Small intestine (tissue), 7 donors: ENCODE data around the gene CLEC16A. TPM values are rescaled to one million over a fixed set of nuclear protein-coding genes. Genes with fewer than 3 reads are reported as not detected.
A peak's percentile ranks its signal among the peaks of the same experiment; 100 is the strongest.

ENCODE experiments used
- DNase-seq, 2 donors: peaks; one replicate each; pipeline versions ENCODE4 v3.0.0 to v3.0.0-alpha.2; 2013
- FAIRE-seq: peaks from 2 replicates; lab custom pipeline; 2012; peaks lifted over from hg19 to GRCh38; lab: Jason Lieb, UNC
- H3K27ac ChIP-seq, 3 donors: one replicate each; pipeline ENCODE4 v1.5.1; 2013; ENCODE audit warnings: low read length in 2 of 3, mild to moderate bottlenecking in 2 of 3, control low read depth in 1 of 3, inconsistent platforms in 1 of 3, low read depth in 1 of 3, moderate library complexity in 1 of 3
- H3K27me3 ChIP-seq, 3 donors: one replicate each; pipeline ENCODE4 v1.6.1; 2013; ENCODE audit warnings: low read length in 3 of 3, inconsistent platforms in 1 of 3; ENCODE audit not compliant: control insufficient read depth in 3 of 3, insufficient read depth in 3 of 3
- H3K36me3 ChIP-seq, 3 donors: one replicate each; pipeline ENCODE4 v1.6.1; 2013; ENCODE audit warnings: low read length in 3 of 3, inconsistent platforms in 1 of 3, low read depth in 1 of 3, mild to moderate bottlenecking in 1 of 3, moderate library complexity in 1 of 3; ENCODE audit not compliant: control insufficient read depth in 3 of 3, insufficient read depth in 2 of 3
- H3K4me1 ChIP-seq, 3 donors: one replicate each; pipeline ENCODE4 v1.6.1; 2013; ENCODE audit warnings: low read length in 2 of 3, inconsistent platforms in 1 of 3, low read depth in 1 of 3, mild to moderate bottlenecking in 1 of 3, moderate library complexity in 1 of 3; ENCODE audit not compliant: control insufficient read depth in 3 of 3, insufficient read depth in 2 of 3
- H3K4me3 ChIP-seq, 3 donors: one replicate each; pipeline ENCODE4 v1.5.1; 2013; ENCODE audit warnings: low read length in 3 of 3, control low read depth in 1 of 3, inconsistent platforms in 1 of 3, low read depth in 1 of 3, mild to moderate bottlenecking in 1 of 3, moderate library complexity in 1 of 3
- H3K9me3 ChIP-seq, 2 donors: one replicate each; pipeline ENCODE4 v1.6.1; 2013; ENCODE audit warnings: low read depth in 1 of 2, low read length in 1 of 2; ENCODE audit not compliant: control insufficient read depth in 2 of 2, insufficient read depth in 1 of 2
- WGBS, 3 donors: extraction: QIAGEN DNeasy Blood & Tissue Kit; methylation state at CpG; one replicate each; pipeline ENCODE4 v1.1.7; 2013; 5-methylcytosine and 5-hydroxymethylcytosine counted together
- polyA plus RNA-seq, 4 donors: library from polyadenylated mRNA; stranded (reverse) in 3 of 4; unstranded in 1 of 4; fragments of 200-250 nt in 3 of 4; fragments of 120-200 nt in 1 of 4; gene quantifications; one replicate each; pipeline versions ENCODE4 v1.2.1 to v1.2.3, GENCODE V29; 2013
- donor health status: healthy with polysubstance abuse.
- donor health status: control.
- donor health status: control.
- donor health status: Bipolar disorder and iron deficiency.
- donor health status: healthy.

The CLEC16A gene
- polyA plus RNA-seq, 4 donors, result 12.2 to 23.5 (median 14.1) TPM

DNA sequence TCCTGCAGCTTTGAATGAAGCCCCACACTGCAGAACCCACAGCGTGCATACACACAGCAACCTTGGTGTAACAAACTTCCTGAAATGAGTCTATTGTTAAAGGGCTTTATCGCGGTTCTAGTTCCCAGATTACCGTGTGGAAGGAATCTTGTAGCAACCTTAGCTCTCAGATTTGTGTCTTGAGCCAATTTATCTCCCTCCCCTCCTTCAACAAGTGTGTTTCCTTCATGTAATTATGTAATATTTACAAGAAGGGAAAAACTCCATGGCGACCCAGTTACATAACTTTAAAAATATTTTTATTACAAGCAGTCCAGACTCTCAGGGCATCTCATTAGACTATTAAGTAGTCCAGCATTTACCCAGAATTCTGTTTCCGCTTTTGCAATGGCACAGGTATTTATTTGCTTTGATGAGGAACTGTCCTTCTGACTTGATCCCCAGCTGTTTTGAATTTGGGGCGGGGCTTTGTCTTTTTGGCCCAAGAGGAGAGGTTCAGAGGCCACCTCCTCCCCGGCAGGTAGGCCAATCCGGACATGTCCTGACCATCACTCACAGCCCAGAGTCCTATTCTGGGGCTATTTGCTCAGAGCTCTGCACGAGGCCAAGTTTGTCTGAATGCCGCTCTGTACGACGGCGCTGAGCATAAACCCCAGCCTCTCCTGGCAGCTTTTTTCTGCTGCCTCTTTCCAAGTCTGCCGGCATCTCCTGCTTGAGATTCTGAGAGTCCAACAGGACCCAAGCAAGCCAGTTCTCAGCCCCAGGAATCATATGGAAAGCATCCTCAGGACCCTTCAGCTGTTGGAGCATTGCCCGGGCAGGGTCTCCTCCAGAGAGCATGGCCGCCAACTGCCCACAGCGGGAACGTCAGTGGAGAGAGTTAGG, 35.6 kb downstream of the CLEC16A start:
- H3K9me3 ChIP-seq, result no peaks in the 10 kb centered on the region
- H3K36me3 ChIP-seq, result peaks cover 8 to 30% (median 15%) of the 10 kb centered on the region in 3 donors
- DNase-seq, result peak in 1 of 2 donors; percentile 36
- no peak overlapping the region for H3K4me3 ChIP-seq
- FAIRE-seq, result no peak
- H3K27ac ChIP-seq, result peak overlapping the region in 2 of 3 donors; percentile 52 to 53
- 62 to 71% (median 64%) methylated on average over 19 of the region's 19 CpGs for WGBS, 3 donors
- H3K27me3 ChIP-seq, result no peaks in the 10 kb centered on the region
- H3K4me1 ChIP-seq, result no peaks in the 10 kb centered on the region

DNA sequence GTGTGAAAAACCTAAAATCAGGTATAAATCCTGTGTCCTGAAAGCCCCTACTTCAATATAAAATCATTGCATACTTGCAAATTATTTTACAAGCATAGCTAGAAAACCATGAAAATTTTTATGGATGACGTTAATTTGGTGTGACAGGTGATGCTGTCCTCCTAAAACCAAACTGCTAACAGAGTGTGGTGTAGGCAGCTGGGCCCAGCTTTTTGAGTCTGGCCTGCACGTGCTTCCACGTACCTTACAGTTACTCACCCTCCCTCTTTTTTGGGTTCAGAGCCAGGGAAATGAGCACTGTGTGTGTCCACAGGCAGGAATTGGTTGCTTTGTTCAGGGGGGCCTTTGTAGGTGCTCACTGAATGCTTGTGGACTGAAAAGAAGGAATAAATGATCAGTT, 36.4 kb downstream of the CLEC16A start:
- no peaks in the 10 kb centered on the region for H3K9me3 ChIP-seq
- 91 to 95% (median 92%) methylated on average over 3 of the region's 3 CpGs for WGBS, 3 donors
- no peak for FAIRE-seq
- peak overlapping the region in 1 of 3 donors; percentile 53 for H3K27ac ChIP-seq
- H3K36me3 ChIP-seq, result peaks cover 8 to 29% (median 15%) of the 10 kb centered on the region in 3 donors
- no peak overlapping the region for H3K4me3 ChIP-seq
- no peaks in the 10 kb centered on the region for H3K27me3 ChIP-seq
- H3K4me1 ChIP-seq, result no peaks in the 10 kb centered on the region
- no peak for DNase-seq

DNA sequence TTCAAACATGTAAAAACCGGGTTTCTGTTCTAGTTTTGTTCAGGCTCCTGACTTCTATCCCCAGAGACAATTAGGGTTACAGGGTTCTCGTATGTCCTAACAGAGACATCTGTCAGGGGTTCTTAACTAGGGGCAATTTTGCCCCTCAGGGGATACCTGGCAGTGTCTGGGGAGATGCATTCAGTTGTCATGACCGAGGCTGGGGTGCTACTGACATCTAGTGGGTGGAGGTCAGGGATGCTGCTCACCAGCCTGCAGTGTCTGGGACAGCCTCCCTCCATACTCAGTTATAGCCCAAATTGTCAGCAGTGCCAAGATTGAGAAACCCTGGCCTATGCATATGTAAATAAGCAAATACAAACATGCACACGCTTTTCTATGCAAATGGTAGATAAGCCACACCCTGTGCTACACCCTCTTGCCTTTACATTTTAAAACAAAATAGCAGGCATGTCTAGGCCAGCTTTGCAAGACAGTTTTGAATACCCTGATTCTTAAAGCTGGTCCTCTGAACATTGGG, 37.4 kb downstream of the CLEC16A start:
- 77 to 85% (median 82%) methylated on average over 4 of the region's 4 CpGs for WGBS, 3 donors
- H3K27ac ChIP-seq, result no peak overlapping the region

DNA sequence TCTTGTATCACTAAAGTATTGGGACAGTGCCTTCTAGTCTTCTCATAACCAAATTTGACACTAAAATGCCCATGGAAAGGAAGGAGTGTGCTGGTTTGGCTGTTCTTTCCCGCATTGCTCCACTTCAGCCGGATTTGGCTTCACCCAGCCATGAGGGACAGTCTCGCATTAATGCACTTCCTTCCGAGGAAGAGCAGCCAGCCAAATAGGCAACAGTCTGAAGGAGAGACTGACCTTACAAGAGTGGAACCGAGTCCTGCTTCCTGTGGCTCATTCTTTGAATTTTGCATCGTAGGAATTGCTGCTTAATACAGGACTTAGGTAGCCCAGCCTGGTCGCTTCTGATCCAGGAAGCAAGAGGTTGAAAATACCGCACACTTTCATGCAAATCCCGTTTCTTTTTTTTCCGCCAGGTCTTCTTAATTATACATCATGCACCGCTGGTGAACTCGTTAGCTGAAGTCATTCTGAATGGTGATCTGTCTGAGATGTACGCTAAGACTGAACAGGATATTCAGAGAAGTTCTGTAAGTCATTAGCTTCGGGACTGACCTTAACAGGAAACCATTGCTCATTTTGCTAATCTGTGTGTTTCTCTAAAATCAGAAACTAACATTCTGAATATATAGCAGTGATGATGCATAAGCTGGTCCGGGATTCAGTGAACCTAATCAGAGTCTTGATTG, 38.2 kb downstream of the CLEC16A start:
- Histone ChIP-seq H3K36me3 (peaks cover 5 to 20% (median 10%) of the 10 kb centered on the region in 3 donors), H3K4me1 (no peaks in the 10 kb centered on the region), H3K9me3 (no peaks in the 10 kb centered on the region), H3K4me3 (no peak overlapping the region), H3K27me3 (no peaks in the 10 kb centered on the region), H3K27ac (peak overlapping the region in 1 of 3 donors; percentile 10)
- FAIRE-seq (no peak), DNase-seq (no peak)
- WGBS, 3 donors, result 75 to 88% (median 76%) methylated on average over 15 of the region's 15 CpGs

More for the DNA sequence above, 37.4 kb downstream of the CLEC16A start:
- Histone ChIP-seq H3K36me3 (peaks cover 5 to 27% (median 15%) of the 10 kb centered on the region in 3 donors), H3K4me3 (no peak overlapping the region), H3K4me1 (no peaks in the 10 kb centered on the region), H3K9me3 (no peaks in the 10 kb centered on the region), H3K27me3 (no peaks in the 10 kb centered on the region)
- FAIRE-seq, result no peak
- no peak for DNase-seq

DNA sequence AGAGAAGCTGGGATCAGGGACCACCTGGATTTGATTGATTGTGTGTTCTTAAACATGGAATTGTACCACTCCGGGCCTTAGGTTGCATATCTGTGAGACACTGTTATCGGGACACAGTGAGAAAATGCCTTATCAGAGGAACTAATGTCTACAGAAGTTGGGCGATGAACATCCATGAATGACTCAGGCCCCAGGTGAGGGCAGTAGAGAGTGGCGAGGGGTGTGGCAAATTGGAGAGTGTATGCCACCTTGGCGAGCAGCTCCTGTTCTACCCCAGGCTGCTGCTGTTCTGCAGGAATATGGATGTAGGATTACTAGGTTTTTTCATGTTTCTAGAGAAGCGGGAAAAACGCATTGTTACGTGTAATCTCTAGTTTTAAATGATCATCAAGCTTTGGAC, 38.8 kb downstream of the CLEC16A start:
- Histone ChIP-seq H3K4me3 (no peak overlapping the region), H3K36me3 (peaks cover 5 to 18% (median 6%) of the 10 kb centered on the region in 3 donors), H3K27ac (no peak overlapping the region), H3K9me3 (no peaks in the 10 kb centered on the region), H3K27me3 (no peaks in the 10 kb centered on the region), H3K4me1 (no peaks in the 10 kb centered on the region)
- FAIRE-seq, result no peak
- peak in 1 of 2 donors; percentile 62 for DNase-seq
- WGBS, 3 donors, result 73 to 74% (median 73%) methylated on average over 8 of the region's 8 CpGs

DNA sequence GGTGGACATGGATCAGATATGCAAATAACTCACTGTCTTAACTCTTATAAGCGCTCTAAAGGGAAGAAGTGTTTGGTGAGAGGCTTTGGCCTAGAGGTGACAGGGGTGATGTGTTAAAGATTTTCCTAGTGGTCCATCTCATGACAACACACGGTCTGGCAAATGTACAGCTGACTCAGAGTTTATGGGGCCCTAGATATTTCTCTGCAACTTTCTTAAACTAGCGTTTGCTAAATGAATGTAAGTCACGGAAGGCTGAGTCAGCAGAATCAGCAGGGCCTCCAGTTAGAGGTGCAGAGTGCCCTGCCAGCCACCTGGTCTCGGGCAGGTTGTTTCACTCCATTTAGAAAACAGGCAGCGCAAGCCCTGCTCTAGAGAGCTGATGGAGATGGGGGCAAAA, 40.1 kb downstream of the CLEC16A start:
- H3K4me1 ChIP-seq, result no peaks in the 10 kb centered on the region
- H3K36me3 ChIP-seq, result peaks cover 0 to 20% (median 3%) of the 10 kb centered on the region in 3 donors
- WGBS, 3 donors, result 86 to 90% (median 86%) methylated on average over 6 of the region's 6 CpGs
- no peak overlapping the region for H3K27ac ChIP-seq
- no peak overlapping the region for H3K4me3 ChIP-seq
- no peak for DNase-seq
- no peaks in the 10 kb centered on the region for H3K9me3 ChIP-seq
- FAIRE-seq, result no peak
- no peaks in the 10 kb centered on the region for H3K27me3 ChIP-seq

DNA sequence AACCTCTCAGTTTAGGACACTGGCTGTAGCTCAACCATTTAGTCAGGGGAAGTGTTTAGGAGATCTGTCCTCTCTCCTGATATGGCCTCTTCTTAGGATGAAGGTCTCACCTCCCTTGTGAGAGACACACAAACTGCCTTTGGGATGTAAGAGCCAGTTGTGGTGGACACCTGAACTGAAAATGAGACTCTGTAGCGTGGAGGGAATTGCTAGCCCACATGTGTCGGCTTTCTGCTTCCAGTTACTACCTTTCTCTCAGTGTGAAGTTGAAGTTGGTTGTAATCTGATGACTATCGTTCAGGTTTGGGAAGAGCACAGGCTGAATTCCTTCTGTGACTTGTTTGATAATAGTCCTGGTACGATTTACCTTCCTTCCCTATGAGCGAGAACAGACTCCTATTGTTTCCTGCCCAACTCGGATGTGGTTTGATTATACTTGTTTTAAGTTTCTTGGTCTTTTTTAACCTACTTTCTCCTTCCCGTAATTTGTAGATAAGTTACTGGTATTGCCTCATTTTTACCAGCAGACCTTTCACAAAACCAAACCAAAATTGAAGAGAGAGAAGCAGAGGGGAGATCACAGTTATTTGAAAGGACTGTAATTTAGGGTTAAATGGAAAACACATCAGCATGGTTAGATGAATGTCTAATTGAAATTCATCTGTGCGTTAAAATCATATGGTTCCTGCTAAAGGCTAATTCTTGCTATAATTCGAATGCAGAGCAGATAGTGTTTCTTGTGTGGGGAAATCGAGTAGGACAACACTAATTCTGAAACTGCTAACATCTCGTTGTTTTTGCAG, 43.2 kb downstream of the CLEC16A start:
- Histone ChIP-seq H3K27ac (peak overlapping the region in 1 of 3 donors; percentile 7), H3K9me3 (no peaks in the 10 kb centered on the region), H3K27me3 (no peaks in the 10 kb centered on the region), H3K36me3 (peaks cover 0 to 24% (median 0%) of the 10 kb centered on the region in 3 donors), H3K4me1 (no peaks in the 10 kb centered on the region), H3K4me3 (no peak overlapping the region)
- no peak for DNase-seq
- FAIRE-seq, result no peak
- 65 to 86% (median 74%) methylated on average over 11 of the region's 11 CpGs for WGBS, 3 donors
